ENCODE measurements around the gene AATF. TPM values are rescaled to one million over a fixed set of nuclear protein-coding genes. Genes with fewer than 3 reads are reported as not detected.

AATF gene
- total RNA-seq, 2 donors from 2014 or later = 27.3 to 45.7 TPM

GRCh38 chr17:36971508-36971907 is 22.8 kb downstream of the AATF start:
- Histone ChIP-seq H3K9me3 (no peaks in the 10 kb centered on the region), H3K36me3 (no peaks in the 10 kb centered on the region), H3K27me3 (replicated peaks; ENCODE audit: insufficient read depth) (no peaks in the 10 kb centered on the region), H3K4me3 (no peak overlapping the region), H3K4me1 (replicated peaks) (no peaks in the 10 kb centered on the region), H3K27ac (no peak overlapping the region)
- TF ChIP-seq POLR2AphosphoS5 (IDR thresholded peaks at IDR 0.05) (no peak), POLR2A (IDR thresholded peaks at IDR 0.05) (no peak)
- TF ChIP-seq, protein P1, sequence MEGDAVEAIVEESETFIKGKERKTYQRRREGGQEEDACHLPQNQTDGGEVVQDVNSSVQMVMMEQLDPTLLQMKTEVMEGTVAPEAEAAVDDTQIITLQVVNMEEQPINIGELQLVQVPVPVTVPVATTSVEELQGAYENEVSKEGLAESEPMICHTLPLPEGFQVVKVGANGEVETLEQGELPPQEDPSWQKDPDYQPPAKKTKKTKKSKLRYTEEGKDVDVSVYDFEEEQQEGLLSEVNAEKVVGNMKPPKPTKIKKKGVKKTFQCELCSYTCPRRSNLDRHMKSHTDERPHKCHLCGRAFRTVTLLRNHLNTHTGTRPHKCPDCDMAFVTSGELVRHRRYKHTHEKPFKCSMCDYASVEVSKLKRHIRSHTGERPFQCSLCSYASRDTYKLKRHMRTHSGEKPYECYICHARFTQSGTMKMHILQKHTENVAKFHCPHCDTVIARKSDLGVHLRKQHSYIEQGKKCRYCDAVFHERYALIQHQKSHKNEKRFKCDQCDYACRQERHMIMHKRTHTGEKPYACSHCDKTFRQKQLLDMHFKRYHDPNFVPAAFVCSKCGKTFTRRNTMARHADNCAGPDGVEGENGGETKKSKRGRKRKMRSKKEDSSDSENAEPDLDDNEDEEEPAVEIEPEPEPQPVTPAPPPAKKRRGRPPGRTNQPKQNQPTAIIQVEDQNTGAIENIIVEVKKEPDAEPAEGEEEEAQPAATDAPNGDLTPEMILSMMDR (IDR thresholded peaks at IDR 0.05) = no peak
- intact Hi-C loops (cut with DNase I) = no loop called here
- WGBS = 89% methylated on average over 4 of the region's 4 CpGs
- no peak for DNase-seq (ENCODE audit: low spot score)

- intact Hi-C loops (cut with DNase I) = no loop called here
These were observed 23.5 kb downstream of the AATF start for GRCh38 chr17:36972186-36972700.

GRCh38 chr17:36972905-36973304 is 24.2 kb downstream of the AATF start:
- TF ChIP-seq POLR2A (IDR thresholded peaks at IDR 0.05) = no peak
- TF ChIP-seq POLR2AphosphoS5 (IDR thresholded peaks at IDR 0.05) = no peak
- TF ChIP-seq, protein P1 (IDR thresholded peaks at IDR 0.05) = no peak
- Histone ChIP-seq H3K27me3 (replicated peaks; ENCODE audit: insufficient read depth) (no peaks in the 10 kb centered on the region), H3K27ac (no peak overlapping the region), H3K4me3 (no peak overlapping the region), H3K9me3 (no peaks in the 10 kb centered on the region), H3K36me3 (no peaks in the 10 kb centered on the region), H3K4me1 (replicated peaks) (no peaks in the 10 kb centered on the region)
- intact Hi-C loops (cut with DNase I) = no loop called here
- 86% methylated on average over 1 of the region's 1 CpG for WGBS
- no peak for DNase-seq (ENCODE audit: low spot score)

More at GRCh38 chr17:36972186-36972700, 23.5 kb downstream of the AATF start:
- DNase-seq (ENCODE audit: low spot score) = no peak
- Histone ChIP-seq H3K36me3 (no peaks in the 10 kb centered on the region), H3K4me1 (replicated peaks) (no peaks in the 10 kb centered on the region), H3K27me3 (replicated peaks; ENCODE audit: insufficient read depth) (no peaks in the 10 kb centered on the region), H3K9me3 (no peaks in the 10 kb centered on the region), H3K27ac (no peak overlapping the region), H3K4me3 (no peak overlapping the region)
- no peak for TF ChIP-seq POLR2A (IDR thresholded peaks at IDR 0.05)
- TF ChIP-seq POLR2AphosphoS5 (IDR thresholded peaks at IDR 0.05) = no peak
- TF ChIP-seq, protein P1 (IDR thresholded peaks at IDR 0.05) = no peak

- DNase-seq (ENCODE audit: low spot score) = no peak
- H3K27me3 ChIP-seq (replicated peaks; ENCODE audit: insufficient read depth) = no peaks in the 10 kb centered on the region
- H3K9me3 ChIP-seq = no peaks in the 10 kb centered on the region
- no peak overlapping the region for H3K27ac ChIP-seq
- 95% methylated on average over 1 of the region's 1 CpG for WGBS
- no peak overlapping the region for H3K4me3 ChIP-seq
- intact Hi-C loops (cut with DNase I) = no loop called here
- no peaks in the 10 kb centered on the region for H3K4me1 ChIP-seq (replicated peaks)
- H3K36me3 ChIP-seq = no peaks in the 10 kb centered on the region
- no peak for TF ChIP-seq POLR2AphosphoS5 (IDR thresholded peaks at IDR 0.05)
- TF ChIP-seq, protein P1 (IDR thresholded peaks at IDR 0.05) = no peak
- no peak for TF ChIP-seq POLR2A (IDR thresholded peaks at IDR 0.05)
These were observed 27.3 kb downstream of the AATF start for GRCh38 chr17:36975922-36976515.

DNA sequence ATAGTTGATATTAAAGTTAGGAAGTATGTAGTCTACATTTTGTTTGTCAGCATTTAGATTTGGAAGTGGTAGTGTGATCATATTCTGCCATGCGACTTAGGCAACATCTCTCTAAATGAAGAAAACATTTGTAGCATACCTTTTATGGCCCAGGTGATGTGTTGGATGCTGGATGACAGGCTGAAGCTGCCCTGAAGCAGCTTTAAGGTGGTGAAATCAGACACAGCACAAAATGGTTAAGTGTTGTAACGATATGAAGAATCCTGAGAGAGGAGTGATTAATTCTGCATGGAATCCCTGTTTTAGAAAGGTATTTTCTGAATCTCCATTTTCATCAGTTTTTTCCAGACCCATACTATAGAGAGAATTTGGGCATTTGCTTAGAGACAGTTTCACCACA is 28.3 kb downstream of the AATF start:
- intact Hi-C loops (cut with DNase I) = no loop called here
- no peak overlapping the region for H3K27ac ChIP-seq
- WGBS = 98% methylated on average over 2 of the region's 2 CpGs
- no peak overlapping the region for H3K4me3 ChIP-seq
- no peaks in the 10 kb centered on the region for H3K36me3 ChIP-seq
- no peaks in the 10 kb centered on the region for H3K27me3 ChIP-seq (replicated peaks; ENCODE audit: insufficient read depth)
- DNase-seq (ENCODE audit: low spot score) = no peak
- TF ChIP-seq POLR2A (IDR thresholded peaks at IDR 0.05) (no peak), POLR2AphosphoS5 (IDR thresholded peaks at IDR 0.05) (no peak)
- TF ChIP-seq, protein P1 (IDR thresholded peaks at IDR 0.05) = no peak
- H3K9me3 ChIP-seq = no peaks in the 10 kb centered on the region
- H3K4me1 ChIP-seq (replicated peaks) = no peaks in the 10 kb centered on the region

All from prostate gland (tissue), 2 donors.